ENCODE measurements around the gene GMDS. TPM values are rescaled to one million over a fixed set of nuclear protein-coding genes. Genes with fewer than 3 reads are reported as not detected.
A peak's percentile ranks its signal among the peaks of the same experiment; 100 is the strongest.

Gene GMDS
- total RNA-seq, 1 donor: 23.2 TPM

GRCh38 chr6:2224847-2225382 is 20.5 kb downstream of the GMDS start:
- Histone ChIP-seq H3K27ac (ENCODE audit: low read depth, low read length) (peak overlapping the region; percentile 46), H3K79me2 (ENCODE audit: insufficient read depth, low read length) (peaks cover 54% of the 10 kb centered on the region), H3K4me1 (ENCODE audit: insufficient read depth, low read length) (peaks cover 21% of the 10 kb centered on the region), H3K4me3 (ENCODE audit: insufficient read depth, low read length) (no peak overlapping the region), H3K9me3 (ENCODE audit: low read depth, low read length) (no peaks in the 10 kb centered on the region), H3K36me3 (ENCODE audit: insufficient read depth, low read length) (no peaks in the 10 kb centered on the region), H4K20me1 (ENCODE audit: insufficient read depth, low read length) (no peaks in the 10 kb centered on the region), H3K4me2 (ENCODE audit: insufficient read depth, low read length) (peak overlapping the region; percentile 25), H3K27me3 (ENCODE audit: insufficient read depth, low read length) (no peaks in the 10 kb centered on the region), H2AFZ (ENCODE audit: low read length) (no peak overlapping the region)
- no peak for TF ChIP-seq CTCF (IDR thresholded peaks at IDR 0.05; ENCODE audit: extremely low read depth, low read depth, low read length)
- DNase-seq (ENCODE audit: insufficient read length, low spot score, missing footprints): no peak

GRCh38 chr6:2222275-2222842 is 23.0 kb downstream of the GMDS start:
- TF ChIP-seq CTCF (IDR thresholded peaks at IDR 0.05; ENCODE audit: extremely low read depth, low read depth, low read length): no peak
- H3K27ac ChIP-seq (ENCODE audit: low read depth, low read length): peak overlapping the region; percentile 58

GRCh38 chr6:2221726-2222274 is 23.6 kb downstream of the GMDS start:
- no peak for DNase-seq (ENCODE audit: insufficient read length, low spot score, missing footprints)
- Histone ChIP-seq H3K27ac (ENCODE audit: low read depth, low read length) (peak overlapping the region; percentile 58), H3K27me3 (ENCODE audit: insufficient read depth, low read length) (no peaks in the 10 kb centered on the region), H3K9me3 (ENCODE audit: low read depth, low read length) (no peaks in the 10 kb centered on the region), H3K36me3 (ENCODE audit: insufficient read depth, low read length) (no peaks in the 10 kb centered on the region), H3K4me2 (ENCODE audit: insufficient read depth, low read length) (peak overlapping the region; percentile 90), H4K20me1 (ENCODE audit: insufficient read depth, low read length) (no peaks in the 10 kb centered on the region), H2AFZ (ENCODE audit: low read length) (peak overlapping the region; percentile 86), H3K79me2 (ENCODE audit: insufficient read depth, low read length) (peaks cover 35% of the 10 kb centered on the region), H3K4me1 (ENCODE audit: insufficient read depth, low read length) (peaks cover 21% of the 10 kb centered on the region), H3K4me3 (ENCODE audit: insufficient read depth, low read length) (peak overlapping the region; percentile 73)
- no peak for TF ChIP-seq CTCF (IDR thresholded peaks at IDR 0.05; ENCODE audit: extremely low read depth, low read depth, low read length)

More at GRCh38 chr6:2222275-2222842, 23.0 kb downstream of the GMDS start:
- no peaks in the 10 kb centered on the region for H3K27me3 ChIP-seq (ENCODE audit: insufficient read depth, low read length)
- H3K4me3 ChIP-seq (ENCODE audit: insufficient read depth, low read length): peak overlapping the region; percentile 73
- H3K4me2 ChIP-seq (ENCODE audit: insufficient read depth, low read length): peak overlapping the region; percentile 90
- H2AFZ ChIP-seq (ENCODE audit: low read length): peak overlapping the region; percentile 86
- peaks cover 34% of the 10 kb centered on the region for H3K79me2 ChIP-seq (ENCODE audit: insufficient read depth, low read length)
- no peaks in the 10 kb centered on the region for H3K9me3 ChIP-seq (ENCODE audit: low read depth, low read length)
- H3K36me3 ChIP-seq (ENCODE audit: insufficient read depth, low read length): no peaks in the 10 kb centered on the region
- peak; percentile 31 for DNase-seq (ENCODE audit: insufficient read length, low spot score, missing footprints)
- peaks cover 21% of the 10 kb centered on the region for H3K4me1 ChIP-seq (ENCODE audit: insufficient read depth, low read length)
- no peaks in the 10 kb centered on the region for H4K20me1 ChIP-seq (ENCODE audit: insufficient read depth, low read length)

- Histone ChIP-seq H3K4me2 (ENCODE audit: insufficient read depth, low read length) (no peak overlapping the region), H3K4me3 (ENCODE audit: insufficient read depth, low read length) (no peak overlapping the region), H3K36me3 (ENCODE audit: insufficient read depth, low read length) (no peaks in the 10 kb centered on the region), H3K27ac (ENCODE audit: low read depth, low read length) (no peak overlapping the region), H2AFZ (ENCODE audit: low read length) (no peak overlapping the region), H4K20me1 (ENCODE audit: insufficient read depth, low read length) (no peaks in the 10 kb centered on the region), H3K79me2 (ENCODE audit: insufficient read depth, low read length) (peaks cover 40% of the 10 kb centered on the region), H3K9me3 (ENCODE audit: low read depth, low read length) (no peaks in the 10 kb centered on the region), H3K27me3 (ENCODE audit: insufficient read depth, low read length) (no peaks in the 10 kb centered on the region), H3K4me1 (ENCODE audit: insufficient read depth, low read length) (peaks cover 12% of the 10 kb centered on the region)
- DNase-seq (ENCODE audit: insufficient read length, low spot score, missing footprints): no peak
- no peak for TF ChIP-seq CTCF (IDR thresholded peaks at IDR 0.05; ENCODE audit: extremely low read depth, low read depth, low read length)
Observed at GRCh38 chr6:2220154-2220553, 25.3 kb downstream of the GMDS start.
